ENCODE results near the gene NHERF2. TPM values are rescaled to one million over a fixed set of nuclear protein-coding genes. Genes with fewer than 3 reads are reported as not detected.

The NHERF2 gene
- total and polyA plus RNA-seq, 9 of the 15 experiments (the other 6 are each of a cell fraction or from before 2014, with no cell fraction given) = 0.15 to 42.0 (median 12.5) TPM

GRCh38 chr16:2082983-2083364 lies 56.3 kb downstream of the NHERF2 start:
- POLR2A ChIA-PET = interaction anchor here (0.5 to 0.7 kb wide), 2 partner anchors 118 to 772 kb away, joined by 3 read pairs; partner anchors contain the start of gene RPS2
- FAIRE-seq = no peak
- no peaks in the 10 kb centered on the region for H3K79me2 ChIP-seq (ENCODE audit: control insufficient read depth, insufficient read depth, low read length)
- no peaks in the 10 kb centered on the region for H3K9me1 ChIP-seq (ENCODE audit: control insufficient read depth, insufficient read depth, low read length)
- H3K27me3 ChIP-seq (ENCODE audit: control insufficient read depth in 2 of 2, insufficient read depth in 2 of 2, low read length in 2 of 2) = no peaks in the 10 kb centered on the region
- CTCF ChIA-PET (ENCODE audit: low intra/inter-chr PET ratio) = no interaction called here
- TF ChIP-seq ATF6 (CRISPR knock-in tag; IDR thresholded peaks at IDR 0.05) (no peak), RERE (CRISPR knock-in tag; IDR thresholded peaks at IDR 0.05; ENCODE audit: borderline replicate concordance) (no peak), CSDE1 (IDR thresholded peaks at IDR 0.05) (no peak), TAF7 (tag; IDR thresholded peaks at IDR 0.05) (no peak), NFIX (CRISPR knock-in tag; IDR thresholded peaks at IDR 0.05; ENCODE audit: low read depth) (no peak), NCOA4 (IDR thresholded peaks at IDR 0.05; ENCODE audit: partially characterized antibody) (no peak), HINFP (tag; conservative IDR thresholded peaks at IDR 0.05; ENCODE audit: low read depth) (no peak), ZNF184 (CRISPR knock-in tag; IDR thresholded peaks at IDR 0.05) (no peak), EZH2 (IDR thresholded peaks at IDR 0.05; ENCODE audit: borderline replicate concordance, low read depth, low read length) (no peak)
- 73% methylated on average over 5 of the region's 16 CpGs for WGBS (ENCODE audit: insufficient coverage, low coverage, missing lambda C conversion rate)
- no peak for ATAC-seq
- no peak overlapping the region for H2AFZ ChIP-seq (ENCODE audit: low read depth, low read length)
- H3K4me3 ChIP-seq = no peak overlapping the region
- no TSS peak for BruUV-seq (replicated peaks)
- H3K9me3 ChIP-seq (replicated peaks; ENCODE audit: control insufficient read depth, insufficient read depth, low read depth, low read length) = no peaks in the 10 kb centered on the region
- H4K20me1 ChIP-seq (replicated peaks; ENCODE audit: control insufficient read depth, insufficient read depth, low read length) = no peaks in the 10 kb centered on the region
- H3K36me3 ChIP-seq (ENCODE audit: control insufficient read depth, insufficient read depth, low read length) = peaks cover 59% of the 10 kb centered on the region; the same call in 1 of the 3 replicates
- no peak overlapping the region for H3K27ac ChIP-seq (ENCODE audit: extremely low read depth, low read depth, low read length)
- intact Hi-C loops (cut with micrococcal nuclease) = no loop called here
- H3K4me1 ChIP-seq (replicated peaks in 1 of 2; ENCODE audit: control insufficient read depth in 2 of 2, insufficient read depth in 2 of 2, low read length in 2 of 2) = peaks cover 0 to 43% of the 10 kb centered on the region in 2 experiments; a peak in 2 of 5 replicates
- H3K4me2 ChIP-seq (ENCODE audit: insufficient read depth, low read length) = no peak overlapping the region
- H3K9ac ChIP-seq (ENCODE audit: insufficient read depth in 1 of 2, low read depth in 2 of 2, low read length in 2 of 2) = peak overlapping the region in 1 of 2 experiments; percentile 20; a peak in 1 of 4 replicates
- in situ Hi-C loops (cut with MboI) = loop anchor here (10.0 kb wide), 1 partner anchor 62 kb away; the partner anchor contains the start of gene RAB26
- no peak for DNase-seq (ENCODE audit: extremely low read depth in 1 of 4, low spot score in 3 of 4)

Data from K562 (cell line).